Activated CD4-positive, alpha-beta T cell treated with anti-CD3 and anti-CD28 coated beads, Interleukin-2, amount 10 ng/mL, durations not matched to agents 24 days and 14 days (primary cell): ENCODE measurements around the gene CLDN2. TPM values are rescaled to one million over a fixed set of nuclear protein-coding genes. Genes with fewer than 3 reads are reported as not detected.
"Not testable (repeated sequence)": the region's sequence is repeated elsewhere in the genome, so short reads cannot be mapped to it uniquely, and the experiment has no call there.

Experiments used
- DNase-seq: peaks from one replicate; pipeline ENCODE4 v3.0.0; 2022
- H3K27ac Mint-ChIP-seq: one replicate; pipeline ENCODE4 v1.8.0; 2022; ENCODE audit warnings: mild to moderate bottlenecking, mixed read lengths
- H3K27me3 Mint-ChIP-seq: one replicate; pipeline ENCODE4 v1.8.0; 2022; ENCODE audit warnings: mixed read lengths
- H3K36me3 Mint-ChIP-seq: one replicate; pipeline ENCODE4 v1.8.0; 2022; ENCODE audit warnings: low read depth, mild to moderate bottlenecking, mixed read lengths
- H3K4me1 Mint-ChIP-seq: one replicate; pipeline ENCODE4 v1.8.0; 2021; ENCODE audit warnings: mixed read lengths
- H3K4me3 Mint-ChIP-seq: one replicate; pipeline ENCODE4 v1.8.0; 2022; ENCODE audit warnings: mild to moderate bottlenecking, moderate library complexity, mixed read lengths
- H3K9me3 Mint-ChIP-seq: one replicate; pipeline ENCODE4 v1.8.0; 2021; ENCODE audit warnings: mixed read lengths
- intact Hi-C: fragments of 100-400 bp; cut with micrococcal nuclease; formaldehyde crosslinking; loops from one replicate; pipeline ENCODE4 v1.15.1; 2023
- total RNA-seq: library from RNA; stranded (reverse); gene quantifications from 2 replicates; pipeline ENCODE4 v1.2.3, GENCODE V29; 2022

CLDN2 gene
- total RNA-seq, 1 donor from 2014 or later: not detected

DNA sequence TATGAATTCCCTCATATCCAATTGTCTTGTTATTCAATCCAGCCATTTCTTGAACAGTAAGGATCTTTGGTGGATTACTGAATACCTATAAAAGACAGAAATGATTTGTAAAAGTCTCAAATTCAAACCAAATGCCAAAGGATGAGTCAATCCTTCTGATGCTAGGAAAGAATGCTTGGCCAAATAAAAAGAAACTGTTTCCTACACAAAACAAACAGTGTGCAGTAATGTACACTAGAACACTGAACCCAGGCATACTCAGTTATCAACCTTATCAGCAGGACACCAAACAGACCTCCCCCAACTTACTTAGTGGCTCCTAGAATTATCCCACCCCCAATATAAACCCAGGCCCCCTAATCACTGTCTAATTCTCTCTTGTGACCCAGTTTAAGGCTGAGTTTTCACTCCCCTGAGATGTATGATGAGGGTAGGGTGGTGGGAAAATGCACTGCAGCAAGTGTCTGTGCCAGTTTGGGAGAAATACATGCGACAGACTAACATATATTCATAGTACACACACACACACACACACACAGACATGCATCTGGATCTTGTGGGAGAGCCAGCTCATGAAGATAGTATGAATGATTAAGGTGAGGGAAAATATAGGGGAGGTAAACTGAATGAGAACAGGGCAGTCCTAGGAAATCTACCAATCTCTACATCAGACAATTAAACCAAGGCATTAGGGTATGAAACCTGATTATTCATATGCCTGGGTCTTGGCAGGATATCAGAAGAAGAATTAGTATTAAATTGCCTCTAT is 35.0 kb downstream of the CLDN2 start:
- DNase-seq: no peak
- peaks cover 2% of the 10 kb centered on the region for H3K36me3 Mint-ChIP-seq
- H3K27ac Mint-ChIP-seq: peak overlapping the region; percentile 6
- intact Hi-C loops: no loop called here
- H3K4me3 Mint-ChIP-seq: no peak overlapping the region
- H3K4me1 Mint-ChIP-seq: no peaks in the 10 kb centered on the region
- H3K27me3 Mint-ChIP-seq: no peaks in the 10 kb centered on the region
- H3K9me3 Mint-ChIP-seq: no peaks in the 10 kb centered on the region

GRCh38 chrX:106957856-106958255 is 37.7 kb downstream of the CLDN2 start:
- no peak for DNase-seq
- Mint-ChIP-seq H3K27ac (no peak overlapping the region), H3K9me3 (no peaks in the 10 kb centered on the region), H3K4me1 (no peaks in the 10 kb centered on the region), H3K36me3 (peaks cover 2% of the 10 kb centered on the region), H3K27me3 (no peaks in the 10 kb centered on the region), H3K4me3 (no peak overlapping the region)
- intact Hi-C loops: no loop called here

- Mint-ChIP-seq H3K27me3 (no peaks in the 10 kb centered on the region), H3K4me1 (no peaks in the 10 kb centered on the region), H3K27ac (no peak overlapping the region), H3K9me3 (no peaks in the 10 kb centered on the region), H3K36me3 (peaks cover 4% of the 10 kb centered on the region), H3K4me3 (no peak overlapping the region)
- intact Hi-C loops: no loop called here
- no peak for DNase-seq
These were observed 39.7 kb downstream of the CLDN2 start for GRCh38 chrX:106959901-106960300.

DNA sequence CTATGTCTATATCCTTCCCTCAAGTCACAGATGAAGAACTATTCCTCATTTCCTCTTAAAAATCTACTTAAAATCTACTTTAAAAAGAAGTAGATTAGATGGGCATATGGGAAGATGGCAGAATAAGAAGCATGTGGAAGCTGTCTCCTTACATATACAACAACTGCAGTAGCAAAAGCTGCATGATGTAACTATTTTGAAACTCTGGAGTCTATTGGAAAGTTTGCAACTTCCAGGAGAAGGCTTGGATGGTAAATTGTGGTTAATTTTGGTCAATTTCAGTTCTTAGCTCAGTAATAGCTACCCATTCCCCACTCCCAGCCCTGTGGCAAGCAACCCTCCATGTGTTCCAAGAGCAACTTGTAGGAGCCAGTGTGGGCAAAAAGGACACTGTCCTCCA is 42.9 kb downstream of the CLDN2 start:
- Mint-ChIP-seq H3K4me3 (no peak overlapping the region), H3K27ac (no peak overlapping the region), H3K9me3 (no peaks in the 10 kb centered on the region), H3K4me1 (no peaks in the 10 kb centered on the region), H3K36me3 (peaks cover 4% of the 10 kb centered on the region), H3K27me3 (no peaks in the 10 kb centered on the region)
- intact Hi-C loops: no loop called here
- DNase-seq: no peak

DNA sequence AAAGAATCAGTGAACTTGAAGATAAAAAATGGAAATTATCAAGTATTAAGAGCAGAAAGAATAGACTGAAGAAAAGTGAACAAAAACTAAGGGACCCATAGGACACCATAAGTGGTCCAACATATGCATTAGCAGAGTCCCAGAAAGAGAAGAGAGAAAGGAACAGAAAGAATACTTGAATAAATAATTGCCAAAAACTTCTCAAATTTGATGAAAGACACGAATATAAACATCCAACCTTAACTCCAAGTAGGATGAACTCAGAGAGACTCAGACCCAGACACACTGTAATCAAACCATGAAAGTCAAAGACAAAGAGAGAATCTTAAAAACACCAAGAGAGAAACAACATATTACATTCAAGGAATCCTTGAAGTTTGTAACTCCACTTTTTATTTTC is 44.1 kb downstream of the CLDN2 start:
- peaks cover 10% of the 10 kb centered on the region for H3K36me3 Mint-ChIP-seq
- H3K27ac Mint-ChIP-seq: no peak overlapping the region
- no peak for DNase-seq
- no peaks in the 10 kb centered on the region for H3K27me3 Mint-ChIP-seq
- peaks cover 4% of the 10 kb centered on the region for H3K9me3 Mint-ChIP-seq
- intact Hi-C loops: no loop called here
- no peaks in the 10 kb centered on the region for H3K4me1 Mint-ChIP-seq
- H3K4me3 Mint-ChIP-seq: no peak overlapping the region

DNA sequence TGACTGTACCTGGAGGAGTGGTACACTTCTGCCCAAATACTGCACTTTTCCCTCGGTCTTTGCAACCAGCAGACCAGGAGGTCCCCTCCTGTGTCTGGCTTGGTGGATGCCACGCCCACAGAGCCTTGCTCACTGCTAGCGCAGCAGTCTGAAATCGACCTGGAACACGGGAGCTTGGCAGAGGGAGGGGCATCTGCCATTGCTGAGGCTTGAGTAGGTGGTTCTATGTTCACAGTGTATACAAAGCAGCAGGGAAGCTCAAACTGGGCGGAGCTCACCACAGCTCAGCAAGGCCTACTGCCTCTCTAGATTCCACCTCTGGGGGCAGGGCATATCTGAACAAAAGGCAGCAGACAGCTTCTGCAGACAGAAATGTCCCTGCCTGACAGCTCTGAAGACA is 46.3 kb downstream of the CLDN2 start:
- H3K9me3 Mint-ChIP-seq, intact Hi-C loops, H3K27ac Mint-ChIP-seq, DNase-seq, H3K4me3 Mint-ChIP-seq, H3K27me3 Mint-ChIP-seq, H3K4me1 Mint-ChIP-seq: not testable (repeated sequence)
- peaks cover 10% of the 10 kb centered on the region for H3K36me3 Mint-ChIP-seq

GRCh38 chrX:106972896-106973295 is 52.7 kb downstream of the CLDN2 start:
- Mint-ChIP-seq H3K4me1 (no peaks in the 10 kb centered on the region), H3K27ac (no peak overlapping the region), H3K36me3 (peaks cover 10% of the 10 kb centered on the region), H3K9me3 (peaks cover 4% of the 10 kb centered on the region), H3K4me3 (no peak overlapping the region), H3K27me3 (no peaks in the 10 kb centered on the region)
- intact Hi-C loops: no loop called here
- no peak for DNase-seq

DNA sequence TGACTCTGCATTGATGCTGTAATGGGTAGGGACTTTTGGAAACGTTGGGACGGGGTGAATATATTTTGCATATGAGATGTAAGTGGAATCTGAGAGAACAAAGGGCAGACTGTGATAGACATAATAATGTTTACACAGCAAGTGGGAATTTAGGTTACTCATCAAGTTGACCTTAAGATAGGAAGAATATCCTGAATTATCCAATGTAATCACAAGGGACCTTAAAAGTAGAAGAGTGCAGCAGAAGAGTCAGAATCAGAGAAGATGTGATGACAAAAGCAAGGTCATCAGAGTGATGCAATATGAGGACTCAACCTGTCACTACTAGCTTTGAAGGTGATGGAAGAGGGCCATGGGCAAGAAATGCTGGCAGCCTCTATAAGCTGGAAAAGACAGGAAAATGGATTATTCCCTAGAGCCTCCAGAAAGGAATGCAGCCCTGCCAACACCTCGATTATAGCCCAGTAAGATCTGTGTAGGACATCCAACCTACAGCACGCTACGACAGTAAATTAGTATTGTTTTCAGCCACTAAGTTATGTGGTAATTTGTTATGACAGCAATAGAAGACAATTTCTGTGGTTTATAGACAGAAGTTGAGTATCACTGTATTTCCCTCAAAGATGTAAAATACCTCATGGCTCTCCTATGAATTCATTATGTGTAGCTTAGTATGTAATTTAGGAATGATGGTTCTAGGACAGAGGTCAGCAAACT is 53.4 kb downstream of the CLDN2 start:
- no peaks in the 10 kb centered on the region for H3K27me3 Mint-ChIP-seq
- H3K4me3 Mint-ChIP-seq: no peak overlapping the region
- H3K36me3 Mint-ChIP-seq: peaks cover 10% of the 10 kb centered on the region
- no peak overlapping the region for H3K27ac Mint-ChIP-seq
- intact Hi-C loops: no loop called here
- no peaks in the 10 kb centered on the region for H3K4me1 Mint-ChIP-seq
- no peak for DNase-seq
- H3K9me3 Mint-ChIP-seq: peaks cover 4% of the 10 kb centered on the region

- Mint-ChIP-seq H3K27ac (no peak overlapping the region), H3K27me3 (no peaks in the 10 kb centered on the region), H3K36me3 (peaks cover 4% of the 10 kb centered on the region), H3K9me3 (no peaks in the 10 kb centered on the region), H3K4me1 (no peaks in the 10 kb centered on the region), H3K4me3 (no peak overlapping the region)
- intact Hi-C loops: no loop called here
- no peak for DNase-seq
These were observed 56.2 kb downstream of the CLDN2 start for GRCh38 chrX:106976416-106976815.

Other genes starting within 250 kb of the CLDN2 start
- not detected in 2 replicates for gene RNF128, start 193.7 kb upstream of the CLDN2 start, total RNA-seq
- 0.19 and 0.35 TPM in 2 replicates for gene TBC1D8B, start 117.7 kb upstream of the CLDN2 start, total RNA-seq
- not detected in 2 replicates for gene RIPPLY1, start 17.1 kb upstream of the CLDN2 start, total RNA-seq
- gene MORC4, start 79.8 kb downstream of the CLDN2 start, total RNA-seq: 7.1 and 7.8 TPM in 2 replicates
- gene RBM41, start 198.4 kb downstream of the CLDN2 start, total RNA-seq: 15.7 and 16.2 TPM in 2 replicates